Colonic mucosa (tissue), 4 donors: ENCODE data around the gene IL23A. TPM values are rescaled to one million over a fixed set of nuclear protein-coding genes. Genes with fewer than 3 reads are reported as not detected.

ENCODE experiments used
- DNase-seq: peaks from one replicate; pipeline ENCODE4 v3.0.0-alpha.2; 2020
- H3K27ac ChIP-seq: fragments of 200-600 bp; one replicate; pipeline ENCODE4 v1.8.0; 2021
- H3K27me3 ChIP-seq: fragments of 200-600 bp; one replicate; pipeline ENCODE4 v1.8.0; 2021
- H3K36me3 ChIP-seq: fragments of 200-600 bp; one replicate; pipeline ENCODE4 v1.8.0; 2021
- H3K4me1 ChIP-seq: fragments of 200-600 bp; one replicate; pipeline ENCODE4 v1.8.0; 2021; ENCODE audit warnings: mild to moderate bottlenecking
- H3K4me3 ChIP-seq: fragments of 200-600 bp; one replicate; pipeline ENCODE4 v1.8.0; 2021
- H3K9ac ChIP-seq, 2 donors: one replicate each; pipeline ENCODE4 v1.7.0; 2013; ENCODE audit warnings: control low read depth in 2 of 2, low read depth in 2 of 2, low read length in 2 of 2
- H3K9me3 ChIP-seq: fragments of 200-600 bp; one replicate; pipeline ENCODE4 v1.8.0; 2021
- intact Hi-C: fragments of 100-400 bp; cut with DNase I; formaldehyde crosslinking; loops from one replicate; pipeline ENCODE4 v1.14.1; 2022
- total RNA-seq, 2 donors: library from RNA; stranded (reverse); fragmentation: NEBNext Ultra II Directional in 1 of 2; extraction: Animal tissue kit (Norgen Biotek cat#: 25700) in 1 of 2; gene quantifications; one replicate each; pipeline ENCODE4 v1.2.1, GENCODE V29; 2021
- TF ChIP-seq, protein P1 (sequence below): fragments of 200-600 bp; IDR thresholded peaks from one replicate; pipeline ENCODE4 v1.8.0; 2022; ENCODE audit warnings: antibody characterized with exemption, mild to moderate bottlenecking
- donor health status: healthy.
- donor health status: DM: no; HTN: no; CAD: no.
- donor health status: DM: no; HTN: no; CAD: no.

The IL23A gene
- under 1 TPM in 1 of 2 donors, not detected in 1; 0.27 TPM for total RNA-seq

DNA sequence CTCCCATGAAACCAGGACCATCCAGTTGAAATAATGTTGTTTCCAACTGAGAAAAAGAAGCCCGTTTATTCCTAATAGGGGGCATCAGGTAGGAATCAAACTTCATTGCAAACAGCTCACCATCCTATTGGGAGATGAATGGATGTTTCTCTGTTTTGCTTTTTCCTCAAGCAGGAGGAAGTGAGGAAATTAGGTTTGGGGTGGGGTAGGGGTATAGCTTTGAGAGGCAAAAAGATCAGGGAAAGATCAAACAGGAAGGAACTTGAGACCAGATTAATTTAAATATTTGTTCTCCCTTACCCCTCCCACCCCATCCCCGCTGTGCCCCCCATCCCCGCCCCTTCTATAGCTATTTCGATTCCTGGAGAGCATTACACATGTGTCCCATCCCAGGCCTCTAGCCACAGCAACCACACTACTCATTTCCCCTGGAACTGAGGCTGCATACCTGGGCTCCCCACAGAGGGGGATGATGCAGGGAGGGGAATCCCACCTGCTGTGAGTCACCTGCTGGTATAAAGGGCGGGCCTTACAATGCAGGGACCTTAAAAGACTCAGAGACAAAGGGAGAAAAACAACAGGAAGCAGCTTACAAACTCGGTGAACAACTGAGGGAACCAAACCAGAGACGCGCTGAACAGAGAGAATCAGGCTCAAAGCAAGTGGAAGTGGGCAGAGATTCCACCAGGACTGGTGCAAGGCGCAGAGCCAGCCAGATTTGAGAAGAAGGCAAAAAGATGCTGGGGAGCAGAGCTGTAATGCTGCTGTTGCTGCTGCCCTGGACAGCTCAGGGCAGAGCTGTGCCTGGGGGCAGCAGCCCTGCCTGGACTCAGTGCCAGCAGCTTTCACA is at the start of gene IL23A:
IL23A (plus strand) TSS at position 577 of the 850 bp plus-strand sequence; CDS start at position 738, 161 bp downstream.
- intact Hi-C loops = no loop called here
- Histone ChIP-seq H3K27ac (no peak within 1 kb of the TSS), H3K9ac (no peak within 1 kb of the TSS)

DNA sequence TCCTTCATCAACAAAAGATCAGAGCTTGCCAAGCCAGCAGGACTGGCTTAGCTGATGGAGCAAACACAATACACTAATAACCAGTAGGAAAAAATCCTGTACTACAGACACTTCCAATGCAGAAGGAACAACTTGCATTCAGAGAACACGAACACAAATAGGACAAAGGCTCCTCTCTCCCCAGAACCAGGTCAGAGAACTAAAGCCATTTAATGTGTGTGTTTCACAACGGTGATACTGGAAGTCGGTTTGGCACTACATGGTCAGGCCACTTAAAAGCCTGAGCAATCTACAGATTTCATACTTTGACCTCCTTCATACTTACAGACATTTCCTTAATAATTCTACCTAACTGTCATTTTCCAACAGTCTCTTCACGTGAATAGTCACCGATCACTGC is 44.9 kb upstream of the IL23A start:
- peaks cover 7% of the 10 kb centered on the region for H3K36me3 ChIP-seq
- no peak for DNase-seq
- no peaks in the 10 kb centered on the region for H3K9me3 ChIP-seq
- H3K4me1 ChIP-seq = peaks cover 23% of the 10 kb centered on the region
- TF ChIP-seq, protein P1, sequence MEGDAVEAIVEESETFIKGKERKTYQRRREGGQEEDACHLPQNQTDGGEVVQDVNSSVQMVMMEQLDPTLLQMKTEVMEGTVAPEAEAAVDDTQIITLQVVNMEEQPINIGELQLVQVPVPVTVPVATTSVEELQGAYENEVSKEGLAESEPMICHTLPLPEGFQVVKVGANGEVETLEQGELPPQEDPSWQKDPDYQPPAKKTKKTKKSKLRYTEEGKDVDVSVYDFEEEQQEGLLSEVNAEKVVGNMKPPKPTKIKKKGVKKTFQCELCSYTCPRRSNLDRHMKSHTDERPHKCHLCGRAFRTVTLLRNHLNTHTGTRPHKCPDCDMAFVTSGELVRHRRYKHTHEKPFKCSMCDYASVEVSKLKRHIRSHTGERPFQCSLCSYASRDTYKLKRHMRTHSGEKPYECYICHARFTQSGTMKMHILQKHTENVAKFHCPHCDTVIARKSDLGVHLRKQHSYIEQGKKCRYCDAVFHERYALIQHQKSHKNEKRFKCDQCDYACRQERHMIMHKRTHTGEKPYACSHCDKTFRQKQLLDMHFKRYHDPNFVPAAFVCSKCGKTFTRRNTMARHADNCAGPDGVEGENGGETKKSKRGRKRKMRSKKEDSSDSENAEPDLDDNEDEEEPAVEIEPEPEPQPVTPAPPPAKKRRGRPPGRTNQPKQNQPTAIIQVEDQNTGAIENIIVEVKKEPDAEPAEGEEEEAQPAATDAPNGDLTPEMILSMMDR = no peak
- H3K9ac ChIP-seq = no peak overlapping the region
- H3K4me3 ChIP-seq = no peak overlapping the region
- no peaks in the 10 kb centered on the region for H3K27me3 ChIP-seq
- H3K27ac ChIP-seq = no peak overlapping the region
- intact Hi-C loops = loop anchor here (10.0 kb wide), 1 partner anchor 89 kb away; no protein-coding TSS in a partner anchor

More for the DNA sequence above, at the start of gene IL23A:
- no peaks in the 10 kb centered on the region for H3K27me3 ChIP-seq
- no peak for DNase-seq
- H3K4me1 ChIP-seq = no peaks in the 10 kb centered on the region
- H3K4me3 ChIP-seq = no peak within 1 kb of the TSS
- TF ChIP-seq, protein P1 = no peak
- no peaks in the 10 kb centered on the region for H3K36me3 ChIP-seq
- H3K9me3 ChIP-seq = no peaks in the 10 kb centered on the region

GRCh38 chr12:56296295-56296694 is 42.4 kb upstream of the IL23A start:
- no peak overlapping the region for H3K9ac ChIP-seq
- H3K4me1 ChIP-seq = peaks cover 29% of the 10 kb centered on the region
- TF ChIP-seq, protein P1 = no peak
- no peak overlapping the region for H3K27ac ChIP-seq
- H3K4me3 ChIP-seq = no peak overlapping the region
- H3K27me3 ChIP-seq = no peaks in the 10 kb centered on the region
- DNase-seq = no peak
- intact Hi-C loops = loop anchor here (10.0 kb wide), 1 partner anchor 91 kb away; no protein-coding TSS in a partner anchor
- H3K9me3 ChIP-seq = no peaks in the 10 kb centered on the region
- H3K36me3 ChIP-seq = no peaks in the 10 kb centered on the region

DNA sequence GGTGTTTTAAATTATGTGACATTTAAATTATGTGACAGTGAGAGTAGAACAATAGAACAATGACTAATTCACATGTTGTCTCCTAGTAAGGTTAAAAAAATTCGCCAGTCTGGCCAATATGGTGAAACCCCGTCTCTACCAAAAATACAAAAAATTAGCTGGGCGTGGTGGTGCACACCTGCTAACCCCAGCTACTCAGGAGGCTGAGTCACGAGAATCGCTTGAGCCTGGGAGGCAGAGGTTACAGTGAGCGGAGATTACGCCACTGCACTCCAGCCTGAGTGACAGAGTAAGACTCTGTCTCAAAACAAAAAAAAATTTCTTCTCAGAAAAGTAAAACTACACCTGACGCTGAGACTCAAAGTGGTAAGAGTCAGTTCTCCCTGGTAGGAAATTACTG is 41.3 kb upstream of the IL23A start:
- intact Hi-C loops = loop anchor here (10.0 kb wide), 1 partner anchor 93 kb away; no protein-coding TSS in a partner anchor
- H3K4me1 ChIP-seq = peaks cover 29% of the 10 kb centered on the region

DNA sequence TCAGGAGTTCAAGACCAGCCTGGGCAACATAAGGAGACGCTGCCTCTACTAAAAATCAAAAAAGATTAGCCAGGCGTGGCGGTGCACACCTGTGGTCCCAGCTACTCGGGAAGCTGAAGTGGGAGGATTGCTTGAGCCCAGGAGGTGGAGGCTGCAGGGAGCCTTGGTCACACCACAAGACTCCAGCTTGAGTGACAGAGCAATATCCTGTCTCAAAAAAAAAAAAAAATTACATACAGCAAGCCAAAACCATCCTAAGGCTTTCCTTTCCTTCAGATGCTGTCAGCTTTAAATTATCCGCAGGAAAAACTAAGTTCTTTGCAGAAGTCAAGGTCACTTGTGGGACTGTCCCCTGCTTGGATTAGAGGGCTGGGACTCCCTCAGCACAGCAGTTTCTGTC is 39.9 kb upstream of the IL23A start:
- no peaks in the 10 kb centered on the region for H3K36me3 ChIP-seq
- TF ChIP-seq, protein P1 = no peak
- peak overlapping the region; percentile 98 for H3K27ac ChIP-seq
- intact Hi-C loops = loop anchor here (10.0 kb wide), 1 partner anchor 94 kb away; no protein-coding TSS in a partner anchor
- peak overlapping the region; percentile 80 to 99 for H3K9ac ChIP-seq
- no peaks in the 10 kb centered on the region for H3K9me3 ChIP-seq
- DNase-seq = no peak
- H3K4me3 ChIP-seq = peak overlapping the region; percentile 93
- no peaks in the 10 kb centered on the region for H3K27me3 ChIP-seq
- peaks cover 29% of the 10 kb centered on the region for H3K4me1 ChIP-seq

More for the DNA sequence above, 41.3 kb upstream of the IL23A start:
- no peaks in the 10 kb centered on the region for H3K36me3 ChIP-seq
- H3K9ac ChIP-seq = no peak overlapping the region
- no peaks in the 10 kb centered on the region for H3K9me3 ChIP-seq
- TF ChIP-seq, protein P1 = no peak
- H3K27me3 ChIP-seq = no peaks in the 10 kb centered on the region
- DNase-seq = no peak
- no peak overlapping the region for H3K27ac ChIP-seq
- H3K4me3 ChIP-seq = no peak overlapping the region
